ENCODE measurements around the gene FOSB. TPM values are rescaled to one million over a fixed set of nuclear protein-coding genes. Genes with fewer than 3 reads are reported as not detected.

Gene FOSB
- total and polyA plus RNA-seq, 9 of the 15 experiments (the other 6 are each of a cell fraction or from before 2014, with no cell fraction given) = 0.11 to 2.7 (median 0.73) TPM

GRCh38 chr19:45428384-45429231, 39.2 kb upstream of the FOSB start (continued):
- TF ChIP-seq ATF6 (CRISPR knock-in tag; IDR thresholded peaks at IDR 0.05) (no peak), FOXP1 (CRISPR knock-in tag; IDR thresholded peaks at IDR 0.05) (no peak), HMBOX1 (IDR thresholded peaks at IDR 0.05) (no peak), HLTF (IDR thresholded peaks at IDR 0.05) (peak; percentile 86; the same call in 1 of the 2 replicates), POLR2A (conservative IDR thresholded peaks at IDR 0.05) (no peak), ZNF830 (CRISPR knock-in tag; IDR thresholded peaks at IDR 0.05) (no peak), ZNF561 (CRISPR knock-in tag; conservative IDR thresholded peaks at IDR 0.05) (no peak), NRF1 (conservative IDR thresholded peaks at IDR 0.05 in 1 of 2, IDR thresholded peaks at IDR 0.05 in 1 of 2) (peak in 1 of 2 experiments; percentile 16; a peak in 1 of 4 replicates), DPF2 (IDR thresholded peaks at IDR 0.05) (peak; percentile 60; the same call in 1 of the 2 replicates), ATF1 (CRISPR knock-in tag; IDR thresholded peaks at IDR 0.05) (no peak), ATF1 (tag; IDR thresholded peaks at IDR 0.05) (peak; percentile 73), NEUROD1 (IDR thresholded peaks at IDR 0.05; ENCODE audit: borderline replicate concordance, low read depth, low read length, partially characterized antibody) (no peak), CBX8 (IDR thresholded peaks at IDR 0.05; ENCODE audit: borderline replicate concordance, extremely low read depth, low read depth, low read length, poor library complexity, severe bottlenecking) (no peak), ZNF324 (CRISPR knock-in tag; IDR thresholded peaks at IDR 0.05) (no peak), CTCFL (IDR thresholded peaks at IDR 0.05; ENCODE audit: borderline replicate concordance, insufficient read depth, low read depth, low read length, poor library complexity, severe bottlenecking) (peak; percentile 85), HNRNPK (IDR thresholded peaks at IDR 0.05; ENCODE audit: low read depth, low read length, poor library complexity, severe bottlenecking) (no peak), ZNF76 (CRISPR knock-in tag; IDR thresholded peaks at IDR 0.05; ENCODE audit: borderline replicate concordance) (no peak), PYGO2 (tag; IDR thresholded peaks at IDR 0.05) (no peak), RCOR1 (IDR thresholded peaks at IDR 0.05; ENCODE audit: borderline replicate concordance in 1 of 2, low read depth in 2 of 2, low read length in 2 of 2) (peak; percentile 55 to 96; a peak in 3 of 4 replicates), THAP7 (CRISPR knock-in tag; IDR thresholded peaks at IDR 0.05) (no peak)
- TF ChIP-seq, protein P1, sequence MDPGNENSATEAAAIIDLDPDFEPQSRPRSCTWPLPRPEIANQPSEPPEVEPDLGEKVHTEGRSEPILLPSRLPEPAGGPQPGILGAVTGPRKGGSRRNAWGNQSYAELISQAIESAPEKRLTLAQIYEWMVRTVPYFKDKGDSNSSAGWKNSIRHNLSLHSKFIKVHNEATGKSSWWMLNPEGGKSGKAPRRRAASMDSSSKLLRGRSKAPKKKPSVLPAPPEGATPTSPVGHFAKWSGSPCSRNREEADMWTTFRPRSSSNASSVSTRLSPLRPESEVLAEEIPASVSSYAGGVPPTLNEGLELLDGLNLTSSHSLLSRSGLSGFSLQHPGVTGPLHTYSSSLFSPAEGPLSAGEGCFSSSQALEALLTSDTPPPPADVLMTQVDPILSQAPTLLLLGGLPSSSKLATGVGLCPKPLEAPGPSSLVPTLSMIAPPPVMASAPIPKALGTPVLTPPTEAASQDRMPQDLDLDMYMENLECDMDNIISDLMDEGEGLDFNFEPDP (CRISPR knock-in tag; IDR thresholded peaks at IDR 0.05) = no peak
